Lower leg skin (tissue), 4 donors: ENCODE measurements around the gene LMF1. TPM values are rescaled to one million over a fixed set of nuclear protein-coding genes. Genes with fewer than 3 reads are reported as not detected.
"Not testable (repeated sequence)": the region's sequence is repeated elsewhere in the genome, so short reads cannot be mapped to it uniquely, and the experiment has no call there.

Experiments used
- DNase-seq, 2 donors: peaks; one replicate each; pipeline ENCODE4 v3.0.0-alpha.2; 2019; ENCODE audit warnings: low spot score in 2 of 2
- H3K4me3 ChIP-seq: fragments of 200-600 bp; sonication (generic); 2 replicates; pipeline ENCODE4 v1.5.1; 2017; ENCODE audit warnings: mild to moderate bottlenecking, low read depth; ENCODE audit not compliant: poor library complexity, severe bottlenecking
- CTCF ChIP-seq, 3 donors: fragments of 450-650 bp; IDR thresholded peaks; one replicate each; pipeline ENCODE4 v1.5.1; 2016; ENCODE audit warnings: antibody characterized with exemption in 3 of 3, mild to moderate bottlenecking in 3 of 3, moderate library complexity in 2 of 3
- POLR2A ChIP-seq, 2 donors: fragments of 450-650 bp; IDR thresholded peaks; one replicate each; pipeline ENCODE4 v1.6.1; 2016 to 2017; ENCODE audit warnings: antibody characterized with exemption in 2 of 2, mild to moderate bottlenecking in 1 of 2, moderate library complexity in 1 of 2
- WGBS, 2 donors: methylation state at CpG; one replicate each; pipeline ENCODE4 v1.1.5; 2018; 5-methylcytosine and 5-hydroxymethylcytosine counted together
- intact Hi-C: fragments of 100-400 bp; cut with DNase I; formaldehyde crosslinking; loops from one replicate; pipeline ENCODE4 v1.15.0; 2023; ENCODE audit warnings: low total_unique reads
- total RNA-seq, 4 donors: library from RNA; depleted of rRNA; stranded (reverse); fragments of >200 nt; gene quantifications; one replicate each; pipeline ENCODE4 v1.1.0, GENCODE V29; 2016

LMF1 gene
- total RNA-seq, 4 donors from 2014 or later = 31.3 to 68.3 (median 50.3) TPM

- TF ChIP-seq CTCF (IDR thresholded peaks at IDR 0.05) = no peak
- no peak for TF ChIP-seq POLR2A (IDR thresholded peaks at IDR 0.05)
- no peak overlapping the region for H3K4me3 ChIP-seq
- DNase-seq = no peak
- WGBS, 2 donors = 59 to 67% methylated on average over 10 to 23 of the region's 24 CpGs
- intact Hi-C loops = loop anchor here (10.0 kb wide), 1 partner anchor 345 kb away; no protein-coding TSS in a partner anchor
These were observed 131.0 kb downstream of the LMF1 start for GRCh38 chr16:839643-840408.

DNA sequence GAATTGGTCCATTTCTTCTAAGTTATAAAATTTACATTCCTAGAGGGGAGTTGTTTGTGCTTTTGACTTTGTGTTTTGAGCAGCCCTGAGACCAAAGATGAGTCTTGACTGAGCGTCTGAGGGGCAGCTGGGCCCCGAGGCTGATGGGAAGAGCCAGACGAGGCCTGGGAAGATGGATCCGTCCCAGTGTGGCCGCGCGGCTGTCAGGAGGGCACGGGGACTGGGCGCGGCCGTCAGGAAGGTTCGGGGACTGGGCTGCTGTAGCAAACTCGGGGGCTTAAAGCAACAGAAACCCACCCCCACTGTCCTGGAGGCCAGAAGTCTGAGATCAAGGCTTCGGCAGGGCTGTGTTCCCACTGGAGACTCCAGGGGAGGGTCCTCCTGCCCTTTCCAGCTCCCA lies 132.0 kb downstream of the LMF1 start:
- WGBS, 2 donors = 81 to 89% methylated on average over 14 of the region's 14 CpGs
- TF ChIP-seq POLR2A (IDR thresholded peaks at IDR 0.05) (no peak), CTCF (IDR thresholded peaks at IDR 0.05) (no peak)
- intact Hi-C loops = loop anchor here (10.0 kb wide), 1 partner anchor 346 kb away; no protein-coding TSS in a partner anchor
- DNase-seq = no peak
- H3K4me3 ChIP-seq = no peak overlapping the region

DNA sequence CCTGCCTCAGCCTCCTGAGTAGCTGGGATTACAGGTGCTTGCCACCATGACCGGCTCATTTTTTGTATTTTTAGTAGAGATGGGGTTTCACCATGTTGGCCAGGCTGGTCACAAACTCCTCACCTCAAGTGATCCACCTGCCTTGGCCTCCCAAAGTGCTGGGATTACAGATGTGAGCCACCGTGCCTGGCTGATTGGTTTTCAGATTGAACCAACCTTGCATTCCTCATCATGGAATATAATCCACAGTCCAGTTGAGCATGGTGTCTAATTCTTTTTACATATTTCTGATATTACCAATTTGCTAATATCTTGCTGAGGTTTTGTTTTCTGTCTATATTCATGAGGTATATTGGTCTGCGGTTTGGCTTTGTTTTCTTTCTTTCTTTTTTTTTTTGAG lies 134.0 kb downstream of the LMF1 start:
- WGBS, 2 donors = 92 to 93% methylated on average over 3 of the region's 3 CpGs
- DNase-seq, H3K4me3 ChIP-seq: not testable (repeated sequence)
- intact Hi-C loops = loop anchor here (10.0 kb wide), 1 partner anchor 348 kb away; no protein-coding TSS in a partner anchor

GRCh38 chr16:836221-836620 lies 134.6 kb downstream of the LMF1 start:
- no peak for DNase-seq
- no peak for TF ChIP-seq CTCF (IDR thresholded peaks at IDR 0.05)
- TF ChIP-seq POLR2A (IDR thresholded peaks at IDR 0.05) = no peak
- no peak overlapping the region for H3K4me3 ChIP-seq
- intact Hi-C loops = loop anchor here (10.0 kb wide), 1 partner anchor 349 kb away; no protein-coding TSS in a partner anchor
- 87 to 94% methylated on average over 4 of the region's 4 CpGs for WGBS, 2 donors

- no peak for TF ChIP-seq POLR2A (IDR thresholded peaks at IDR 0.05)
- TF ChIP-seq CTCF (IDR thresholded peaks at IDR 0.05) = no peak
- 90 to 92% methylated on average over 5 to 6 of the region's 10 CpGs for WGBS, 2 donors
- H3K4me3 ChIP-seq = no peak overlapping the region
- no peak for DNase-seq
- intact Hi-C loops = loop anchor here (10.0 kb wide), 1 partner anchor 349 kb away; no protein-coding TSS in a partner anchor
These were observed 135.4 kb downstream of the LMF1 start for GRCh38 chr16:835373-835772.

DNA sequence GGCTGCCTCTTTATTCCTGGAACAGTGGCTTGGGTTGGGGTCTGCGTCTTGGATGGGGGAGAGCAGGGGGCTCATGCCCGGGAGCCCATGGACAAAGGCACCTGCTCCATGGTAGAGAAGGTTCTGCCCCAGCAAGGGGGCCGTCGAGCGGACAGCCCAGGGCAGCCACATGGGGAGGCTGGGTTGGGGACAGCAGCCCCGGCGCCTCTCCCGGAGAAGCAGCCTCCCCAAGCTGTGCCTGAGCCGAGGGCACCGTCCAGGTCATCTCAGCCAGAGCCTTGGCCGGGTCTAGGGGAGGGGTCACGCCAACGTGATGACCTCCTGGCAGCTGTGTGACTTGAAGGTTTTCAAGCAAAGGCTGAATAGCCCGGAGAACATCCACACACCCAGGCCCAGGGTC lies 137.4 kb downstream of the LMF1 start:
- no peak overlapping the region for H3K4me3 ChIP-seq
- 81 to 87% methylated on average over 6 to 14 of the region's 14 CpGs for WGBS, 2 donors
- TF ChIP-seq CTCF (IDR thresholded peaks at IDR 0.05) (no peak), POLR2A (IDR thresholded peaks at IDR 0.05) (no peak)
- intact Hi-C loops = loop anchor here (10.0 kb wide), 1 partner anchor 351 kb away; no protein-coding TSS in a partner anchor
- DNase-seq = no peak
